SU-DHL-6 (cell line): ENCODE measurements around the gene CCDC106.

ENCODE experiments used
- H2AFZ ChIP-seq: fragments of 200-600 bp; sonication (generic); 2 replicates; pipeline ENCODE4 v1.6.1; 2014; ENCODE audit warnings: low read depth, mild to moderate bottlenecking, moderate library complexity, mixed read lengths, antibody characterized with exemption, low read length; ENCODE audit not compliant: severe bottlenecking
- H3F3A ChIP-seq: fragments of 200-600 bp; shearing (Covaris generic); 2 replicates; pipeline ENCODE4 v1.6.0; 2016; ENCODE audit warnings: antibody characterized with exemption, mild to moderate bottlenecking; ENCODE audit not compliant: insufficient read depth
- H3K27ac ChIP-seq: fragments of 200-600 bp; sonication (generic); 2 replicates; pipeline ENCODE4 v1.5.1; 2016; ENCODE audit warnings: low read depth, mild to moderate bottlenecking, low read length, moderate library complexity, mixed read lengths
- H3K27me3 ChIP-seq: fragments of 200-600 bp; sonication (generic), shearing (Covaris generic); 2 replicates; pipeline ENCODE4 v1.6.0; 2014; ENCODE audit warnings: mild to moderate bottlenecking, low read length
- H3K36me3 ChIP-seq: fragments of 200-600 bp; sonication (generic); 2 replicates; pipeline ENCODE4 v1.6.1; 2014; ENCODE audit warnings: mild to moderate bottlenecking, low read length, mixed read lengths
- H3K4me2 ChIP-seq: fragments of 300-600, 200-600 bp; shearing (Covaris generic), sonication (generic); 2 replicates; pipeline ENCODE4 v1.6.0; 2014; ENCODE audit warnings: low read length, low read depth, mild to moderate bottlenecking; ENCODE audit not compliant: poor library complexity, severe bottlenecking
- H3K4me3 ChIP-seq: fragments of 200-600 bp; sonication (generic); 2 replicates; pipeline ENCODE4 v1.5.1; 2014; ENCODE audit warnings: antibody characterized with exemption, low read length, mild to moderate bottlenecking, mixed read lengths; ENCODE audit not compliant: insufficient read depth, poor library complexity, severe bottlenecking
- H3K79me2 ChIP-seq: fragments of 200-600 bp; sonication (generic); 2 replicates; pipeline ENCODE4 v1.6.1; 2014; ENCODE audit warnings: mild to moderate bottlenecking, low read length, moderate library complexity; ENCODE audit not compliant: insufficient read depth
- H3K9ac ChIP-seq: fragments of 200-600 bp; sonication (generic); 2 replicates; pipeline ENCODE4 v1.7.0; 2014; ENCODE audit warnings: mild to moderate bottlenecking, low read length
- H3K9me2 ChIP-seq: fragments of 200-600 bp; sonication (generic); replicated peaks from 2 replicates; pipeline ENCODE4 v1.6.1; 2014; ENCODE audit warnings: low read length; ENCODE audit not compliant: insufficient read depth
- H3K9me3 ChIP-seq: fragments of 200-600 bp; sonication (generic); 2 replicates; pipeline ENCODE4 v1.6.1; 2014; ENCODE audit warnings: low read length, mixed read lengths; ENCODE audit not compliant: insufficient read depth
- H4K20me1 ChIP-seq: fragments of 200-600 bp; sonication (generic); 2 replicates; pipeline ENCODE4 v1.6.1; 2014; ENCODE audit warnings: low read depth, mild to moderate bottlenecking, antibody characterized with exemption, low read length, moderate library complexity, mixed read lengths
- CTCF ChIP-seq: fragments of 200-600 bp; sonication (generic); IDR thresholded peaks from one replicate; pipeline ENCODE4 v1.5.1; 2017; ENCODE audit warnings: antibody characterized with exemption, mild to moderate bottlenecking, low read length, moderate library complexity; ENCODE audit not compliant: insufficient read depth, poor library complexity, severe bottlenecking
- EZH2phosphoT487 ChIP-seq: fragments of 200-600 bp; sonication (generic), shearing (Covaris generic); conservative IDR thresholded peaks from 2 replicates; pipeline ENCODE4 v1.6.1; 2018; ENCODE audit warnings: mild to moderate bottlenecking, antibody characterized with exemption, low read length, moderate library complexity, mixed read lengths

CCDC106 gene

GRCh38 chr19:55680339-55681130 lies 32.5 kb downstream of the CCDC106 start:
- H3K79me2 ChIP-seq = peaks cover 88% of the 10 kb centered on the region
- peaks cover 34% of the 10 kb centered on the region for H3F3A ChIP-seq
- no peak overlapping the region for H3K4me3 ChIP-seq
- H3K9me3 ChIP-seq = no peaks in the 10 kb centered on the region
- H3K4me2 ChIP-seq = no peak overlapping the region
- H3K27ac ChIP-seq = no peak overlapping the region
- H3K9ac ChIP-seq = no peak overlapping the region
- no peak overlapping the region for H2AFZ ChIP-seq
- no peak for TF ChIP-seq CTCF
- no peak for TF ChIP-seq EZH2phosphoT487
- no peaks in the 10 kb centered on the region for H3K9me2 ChIP-seq
- no peaks in the 10 kb centered on the region; the same call in 1 of the 2 replicates for H4K20me1 ChIP-seq
- H3K36me3 ChIP-seq = peaks cover 7% of the 10 kb centered on the region; the same call in 1 of the 2 replicates
- H3K27me3 ChIP-seq = no peaks in the 10 kb centered on the region

GRCh38 chr19:55681131-55682092 lies 33.4 kb downstream of the CCDC106 start:
- Histone ChIP-seq H3K9me3 (no peaks in the 10 kb centered on the region), H3K4me2 (no peak overlapping the region), H3K79me2 (peaks cover 87% of the 10 kb centered on the region), H3F3A (peaks cover 28% of the 10 kb centered on the region), H3K9me2 (no peaks in the 10 kb centered on the region), H4K20me1 (no peaks in the 10 kb centered on the region; the same call in 1 of the 2 replicates), H3K27me3 (no peaks in the 10 kb centered on the region), H3K27ac (no peak overlapping the region), H3K4me3 (no peak overlapping the region), H3K9ac (no peak overlapping the region), H2AFZ (no peak overlapping the region), H3K36me3 (peaks cover 7% of the 10 kb centered on the region; the same call in 1 of the 2 replicates)
- TF ChIP-seq CTCF (no peak), EZH2phosphoT487 (no peak)

- Histone ChIP-seq H2AFZ (no peak overlapping the region), H4K20me1 (no peaks in the 10 kb centered on the region; the same call in 1 of the 2 replicates), H3K9me3 (no peaks in the 10 kb centered on the region), H3K9me2 (no peaks in the 10 kb centered on the region), H3K79me2 (peaks cover 76% of the 10 kb centered on the region), H3K27ac (no peak overlapping the region), H3K4me2 (no peak overlapping the region), H3F3A (peaks cover 7% of the 10 kb centered on the region), H3K36me3 (peaks cover 4% of the 10 kb centered on the region; the same call in 1 of the 2 replicates), H3K27me3 (no peaks in the 10 kb centered on the region), H3K9ac (no peak overlapping the region), H3K4me3 (no peak overlapping the region)
- TF ChIP-seq EZH2phosphoT487 (no peak), CTCF (no peak)
These were observed 35.6 kb downstream of the CCDC106 start for GRCh38 chr19:55683449-55684261.
